HG03139 (cell line): ENCODE data around the gene SLC9A3.

Experiments used
- ATAC-seq: cut with Tn5 transposase; IDR thresholded peaks from one replicate; pipeline ENCODE4 v1.9.1; 2021; ENCODE audit not compliant: unreplicated experiment

The SLC9A3 gene

GRCh38 chr5:555058-555623 is 30.9 kb upstream of the SLC9A3 start:
- no peak for ATAC-seq

- ATAC-seq, result no peak
Observed at GRCh38 chr5:554284-554988, 30.2 kb upstream of the SLC9A3 start.

GRCh38 chr5:553874-554273 is 29.6 kb upstream of the SLC9A3 start:
- no peak for ATAC-seq

DNA sequence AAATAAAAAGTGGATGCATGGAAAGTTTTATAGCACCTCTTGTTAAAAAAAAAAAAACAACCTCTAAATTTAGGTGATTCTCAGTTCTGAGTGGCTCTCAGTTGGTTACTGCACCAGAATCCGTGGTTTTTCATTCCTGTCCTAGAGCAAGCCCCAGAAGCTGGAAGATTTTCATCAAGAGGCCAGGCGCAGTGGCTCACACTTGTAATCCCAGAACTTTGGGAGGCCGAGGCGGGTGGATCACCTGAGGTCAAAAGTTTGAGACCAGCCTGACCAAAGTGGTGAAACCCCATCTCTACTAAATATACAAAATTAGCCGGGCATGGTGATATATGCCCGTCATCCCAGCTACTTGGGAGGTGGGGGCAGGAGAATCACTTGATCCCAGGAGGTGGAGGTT is 27.2 kb upstream of the SLC9A3 start:
- ATAC-seq, result no peak

DNA sequence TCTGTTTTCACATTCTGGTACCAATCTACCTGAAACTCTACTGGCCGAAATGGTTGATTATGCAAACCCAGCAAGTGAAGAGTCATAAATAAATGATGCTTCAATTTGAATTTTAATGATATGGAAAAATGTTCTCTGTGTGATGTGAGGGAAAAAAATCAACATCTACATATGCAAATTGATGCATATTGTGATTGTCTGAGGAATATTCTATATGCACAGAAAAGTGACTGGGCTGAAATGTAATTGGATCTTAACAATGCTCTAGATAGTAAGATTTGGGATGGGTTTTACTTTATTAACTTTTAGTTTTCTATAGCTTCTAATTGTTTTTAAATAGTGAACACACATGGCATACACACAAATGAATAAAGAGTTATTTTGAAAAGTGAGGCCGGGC is 25.0 kb upstream of the SLC9A3 start:
- ATAC-seq, result no peak

DNA sequence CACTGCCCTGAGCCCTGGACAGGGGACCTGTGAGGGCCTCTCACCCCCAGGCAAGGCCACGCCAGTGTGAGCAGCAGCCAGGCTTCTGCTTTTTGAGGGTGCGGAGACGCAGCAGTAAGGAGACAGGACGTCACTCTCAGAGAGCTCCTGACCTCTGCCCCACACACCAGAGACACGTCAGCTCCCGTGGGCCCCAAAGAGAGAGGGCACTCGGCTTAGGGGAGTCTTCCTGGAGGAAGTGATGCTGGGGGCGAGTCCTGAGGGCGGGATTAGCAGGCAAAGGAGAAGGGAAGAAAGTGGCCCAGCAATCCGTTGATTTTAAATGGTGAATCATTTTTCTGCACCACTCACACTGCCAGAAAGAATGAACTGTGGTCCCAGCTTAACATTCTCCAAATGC is 24.0 kb upstream of the SLC9A3 start:
- no peak for ATAC-seq

- no peak for ATAC-seq
Observed at GRCh38 chr5:547086-547924, 23.1 kb upstream of the SLC9A3 start.

- no peak for ATAC-seq
Observed at GRCh38 chr5:546376-546908, 22.2 kb upstream of the SLC9A3 start.

DNA sequence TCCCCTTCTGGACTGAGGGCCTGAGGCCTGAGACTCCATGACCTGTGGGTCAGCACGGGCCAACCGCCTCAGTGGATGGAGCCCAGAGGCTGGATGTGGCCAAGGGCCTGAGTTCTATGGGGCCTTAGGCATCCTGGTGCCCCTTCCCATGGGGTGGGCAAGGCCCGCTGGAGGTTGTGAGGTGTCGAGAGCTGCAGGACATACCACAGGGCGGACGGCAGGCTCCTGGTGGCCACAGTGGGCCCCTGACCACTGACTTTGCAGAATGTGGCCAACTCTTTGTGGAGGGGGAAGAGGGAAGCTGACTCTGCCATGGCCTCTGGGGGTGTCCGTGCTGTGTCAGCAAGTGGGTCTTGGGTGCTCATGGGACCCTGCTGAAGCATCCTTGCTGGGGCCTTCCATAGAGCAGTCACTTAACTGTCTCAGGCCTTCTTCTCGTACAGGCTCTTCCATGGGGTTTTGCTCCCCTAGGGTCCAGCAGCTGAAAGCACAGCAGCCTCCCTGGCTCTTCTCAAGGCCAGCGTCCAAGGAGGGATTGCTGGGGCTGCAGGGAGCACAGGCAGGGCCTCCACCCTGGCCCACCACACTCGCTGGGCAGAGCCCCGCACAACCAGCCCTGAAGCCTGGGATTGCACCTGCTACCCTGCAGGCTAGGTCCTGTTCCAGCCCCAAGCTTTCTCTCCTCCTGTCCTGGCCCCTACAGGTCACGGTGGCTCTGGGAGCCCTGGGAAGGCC is 21.6 kb upstream of the SLC9A3 start:
- no peak for ATAC-seq

- no peak for ATAC-seq
Observed at GRCh38 chr5:544675-545355, 20.6 kb upstream of the SLC9A3 start.

- ATAC-seq, result peak; percentile 88
Observed at GRCh38 chr5:543755-544674, 19.8 kb upstream of the SLC9A3 start.

DNA sequence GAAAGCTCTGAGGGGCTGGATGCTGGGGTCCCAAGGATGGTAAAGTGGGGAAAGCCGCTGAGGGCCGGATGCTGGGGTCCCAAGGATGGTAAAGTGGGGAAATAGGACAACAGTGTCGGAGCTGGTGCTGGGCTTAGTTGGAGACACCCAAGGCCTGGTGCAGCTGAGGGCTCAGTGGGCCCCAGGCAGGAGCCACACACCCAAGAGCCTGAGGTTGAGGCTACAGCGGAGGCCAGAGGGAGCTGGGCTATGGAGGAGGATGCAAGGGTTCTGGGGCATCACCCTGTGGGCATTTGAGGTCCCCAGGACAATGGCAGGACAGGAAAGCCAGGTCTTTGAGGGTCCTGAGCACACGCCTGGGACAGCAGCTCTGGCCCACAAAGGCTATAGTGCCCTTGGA is 19.1 kb upstream of the SLC9A3 start:
- ATAC-seq, result no peak

- ATAC-seq, result no peak
Observed at GRCh38 chr5:542319-543311, 18.4 kb upstream of the SLC9A3 start.

DNA sequence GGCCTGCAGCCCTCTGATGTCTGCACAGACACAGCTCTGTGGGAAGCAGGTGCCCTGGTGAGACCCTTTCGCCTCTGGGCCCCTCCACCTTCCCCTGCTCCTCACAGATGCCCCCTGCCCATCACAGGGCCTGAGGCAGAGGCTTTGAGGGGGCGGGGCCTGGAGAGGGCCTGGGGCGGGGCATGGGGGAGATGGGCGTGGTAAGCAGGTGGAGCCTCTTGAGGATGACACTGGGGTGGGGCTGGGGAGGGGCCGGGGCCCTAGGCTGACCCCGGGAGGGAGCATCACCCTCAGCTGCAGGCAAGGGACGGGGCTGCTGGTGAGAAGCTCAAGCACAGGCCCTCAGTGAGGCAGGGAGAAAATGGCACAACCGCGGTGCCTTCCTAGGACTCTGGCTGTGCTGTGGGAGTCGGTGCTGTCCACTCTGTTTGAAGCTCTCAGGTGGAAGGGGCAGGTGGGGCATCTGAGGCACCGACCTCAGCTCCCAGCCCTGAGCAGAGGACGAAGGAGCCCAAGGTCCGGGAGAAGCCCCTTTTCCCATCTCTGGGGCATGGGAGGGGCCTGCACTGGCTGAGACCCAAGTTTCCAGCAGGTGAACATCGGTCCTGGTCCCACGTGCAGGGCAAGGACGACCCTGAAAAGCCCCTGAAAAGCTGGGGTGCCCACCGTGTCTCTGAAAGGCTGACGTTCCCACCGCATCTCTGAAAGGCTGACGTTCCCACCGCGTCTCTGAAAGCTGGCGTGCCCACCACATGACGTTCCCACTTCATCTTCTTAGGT is 17.5 kb upstream of the SLC9A3 start:
- ATAC-seq, result no peak

DNA sequence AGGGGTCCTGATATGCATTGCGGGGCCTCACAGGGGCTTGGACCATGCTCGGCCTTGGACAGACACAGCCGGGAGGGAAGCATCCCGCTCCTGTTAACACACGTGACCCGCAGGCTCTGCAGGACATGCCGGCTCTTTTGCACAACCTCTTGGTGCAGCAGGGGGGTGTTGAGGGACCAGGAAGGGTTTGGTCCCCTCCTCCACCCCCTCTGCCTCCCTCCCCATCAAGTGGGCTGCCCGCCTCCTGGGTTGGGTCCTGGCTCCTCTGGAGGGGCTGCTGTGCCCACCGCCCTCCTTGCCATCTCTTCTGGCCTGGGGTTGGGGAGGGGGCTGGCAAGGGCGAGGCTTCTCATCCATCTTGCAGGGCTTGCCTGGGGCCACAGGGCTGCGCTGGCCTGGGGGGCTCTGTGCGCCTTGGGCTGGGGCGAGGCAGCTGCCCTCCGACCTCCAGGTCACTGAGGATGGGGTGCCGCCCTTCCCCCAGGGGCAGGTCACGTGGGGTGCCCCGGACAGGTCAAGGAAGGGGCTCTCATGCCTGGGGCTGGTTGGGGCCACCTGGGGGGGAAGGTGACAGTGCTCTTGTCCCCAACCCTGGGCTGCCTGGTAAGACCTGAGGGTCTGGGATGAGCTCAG is 16.8 kb upstream of the SLC9A3 start:
- no peak for ATAC-seq

DNA sequence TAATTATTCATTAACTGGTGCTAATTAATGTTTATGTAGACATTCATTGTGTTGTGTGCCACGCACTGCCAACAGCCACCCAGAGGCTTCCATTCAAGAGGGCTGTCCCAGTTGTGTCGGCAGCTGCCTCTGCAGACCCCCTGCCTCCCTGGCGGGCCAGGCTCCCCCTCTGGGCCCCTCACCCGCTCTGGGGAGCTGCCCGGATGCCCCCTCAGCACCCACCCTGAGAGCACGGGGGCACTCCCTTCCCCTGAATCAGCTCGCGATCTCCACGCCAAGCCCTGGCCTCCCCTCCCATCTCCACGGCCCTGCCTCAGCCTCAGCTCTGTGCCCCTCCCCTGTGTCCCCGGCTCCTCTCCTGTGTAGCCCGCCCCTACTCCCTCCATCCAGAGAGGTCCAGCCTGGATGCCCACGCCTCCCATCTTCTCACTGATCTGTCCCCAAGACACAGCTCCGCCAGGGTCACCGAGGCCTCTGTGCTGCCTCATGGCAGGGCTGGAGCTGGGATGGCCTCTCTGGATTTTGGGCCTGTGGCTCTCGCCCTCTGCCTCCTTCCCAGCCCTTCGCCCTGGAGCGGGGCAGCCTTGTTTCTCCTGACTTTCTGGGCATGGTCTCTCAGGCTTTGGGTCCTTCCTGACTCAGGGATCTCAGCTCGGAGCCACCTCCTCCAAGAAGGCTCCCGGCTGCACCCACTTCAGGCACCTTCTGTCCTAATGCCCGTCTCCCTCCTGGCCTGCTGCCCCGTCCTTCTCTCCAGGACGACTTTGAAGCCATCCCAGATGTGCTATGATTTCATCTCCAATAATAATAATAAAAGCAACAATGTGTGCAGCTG is 16.0 kb upstream of the SLC9A3 start:
- ATAC-seq, result no peak
